ENCODE results near the gene OSBP2.

- no peak for TF ChIP-seq RARB (CRISPR knock-in tag; IDR thresholded peaks at IDR 0.05)
- no peak for TF ChIP-seq CREB5 (CRISPR knock-in tag; IDR thresholded peaks at IDR 0.05; ENCODE audit: low read depth)
- no peak for TF ChIP-seq TSHZ2 (CRISPR knock-in tag; IDR thresholded peaks at IDR 0.05)
- no peak for TF ChIP-seq PATZ1 (CRISPR knock-in tag; IDR thresholded peaks at IDR 0.05; ENCODE audit: borderline replicate concordance)
- TF ChIP-seq CSDC2 (CRISPR knock-in tag; IDR thresholded peaks at IDR 0.05): no peak
- no peak for TF ChIP-seq ZFP30 (CRISPR knock-in tag; IDR thresholded peaks at IDR 0.05)
- TF ChIP-seq ZFP3 (CRISPR knock-in tag; IDR thresholded peaks at IDR 0.05): no peak
- no peak for TF ChIP-seq ARNTL (CRISPR knock-in tag; IDR thresholded peaks at IDR 0.05; ENCODE audit: borderline replicate concordance, low read depth)
- TF ChIP-seq OSR1 (CRISPR knock-in tag; IDR thresholded peaks at IDR 0.05): no peak
- TF ChIP-seq CSRNP3 (CRISPR knock-in tag; IDR thresholded peaks at IDR 0.05): no peak
Measured at GRCh38 chr22:30732426-30732825, 37.8 kb downstream of the OSBP2 start.

Data from SK-N-SH treated with all-trans-retinoic acid at 6 μM for 48 hours (cell line).